Activated CD4-positive, alpha-beta T cell treated with anti-CD3 and anti-CD28 coated beads, Interleukin-2, amount 10 ng/mL, durations not matched to agents 24 days and 14 days (primary cell): ENCODE results near the gene C9. TPM values are rescaled to one million over a fixed set of nuclear protein-coding genes. Genes with fewer than 3 reads are reported as not detected.
A peak's percentile ranks its signal among the peaks of the same experiment; 100 is the strongest.
"Not testable (repeated sequence)": the region's sequence is repeated elsewhere in the genome, so short reads cannot be mapped to it uniquely, and the experiment has no call there.

Experiments used
- DNase-seq: peaks from one replicate; pipeline ENCODE4 v3.0.0; 2022
- H3K27ac Mint-ChIP-seq: one replicate; pipeline ENCODE4 v1.8.0; 2022; ENCODE audit warnings: mild to moderate bottlenecking, mixed read lengths
- H3K27me3 Mint-ChIP-seq: one replicate; pipeline ENCODE4 v1.8.0; 2022; ENCODE audit warnings: mixed read lengths
- H3K36me3 Mint-ChIP-seq: one replicate; pipeline ENCODE4 v1.8.0; 2022; ENCODE audit warnings: low read depth, mild to moderate bottlenecking, mixed read lengths
- H3K4me1 Mint-ChIP-seq: one replicate; pipeline ENCODE4 v1.8.0; 2021; ENCODE audit warnings: mixed read lengths
- H3K4me3 Mint-ChIP-seq: one replicate; pipeline ENCODE4 v1.8.0; 2022; ENCODE audit warnings: mild to moderate bottlenecking, moderate library complexity, mixed read lengths
- H3K9me3 Mint-ChIP-seq: one replicate; pipeline ENCODE4 v1.8.0; 2021; ENCODE audit warnings: mixed read lengths
- intact Hi-C: fragments of 100-400 bp; cut with micrococcal nuclease; formaldehyde crosslinking; loops from one replicate; pipeline ENCODE4 v1.15.1; 2023
- total RNA-seq: library from RNA; stranded (reverse); gene quantifications from 2 replicates; pipeline ENCODE4 v1.2.3, GENCODE V29; 2022

C9 gene
- total RNA-seq, 1 donor from 2014 or later = not detected

DNA sequence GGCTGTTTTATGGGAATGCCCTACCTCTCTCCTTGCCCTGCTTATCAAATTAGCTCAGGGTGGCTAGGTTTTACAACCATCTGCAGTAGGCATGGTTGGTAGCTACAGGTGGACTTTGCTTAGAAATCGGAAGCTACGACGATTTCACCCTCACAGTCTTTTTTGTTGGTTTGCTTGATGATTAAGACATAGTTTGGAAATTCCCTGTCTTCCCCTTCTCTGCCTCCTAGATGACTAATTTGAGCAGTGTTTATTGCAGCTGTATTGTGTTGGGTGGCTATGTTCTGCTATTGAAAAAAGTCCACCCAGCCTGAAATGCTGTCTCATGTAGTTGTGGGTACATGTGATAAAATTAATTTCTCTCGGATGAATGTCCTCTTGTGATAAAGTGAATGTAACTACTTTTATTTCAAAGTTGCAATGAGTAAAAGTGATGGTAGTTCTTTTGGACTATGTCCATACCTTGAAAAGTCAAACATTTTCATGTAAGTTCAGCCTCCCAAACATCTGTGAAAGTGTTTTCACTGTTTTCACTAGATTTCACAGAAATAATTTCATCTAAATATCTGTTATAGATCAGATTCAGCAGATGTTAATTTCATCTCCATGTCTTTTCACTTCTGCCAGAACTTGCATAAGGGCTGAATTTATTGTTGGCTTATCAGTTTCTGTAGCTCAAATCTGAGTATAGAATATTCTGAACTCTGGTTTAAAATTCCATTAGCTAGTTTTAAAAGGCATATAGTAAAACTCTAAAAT lies 107.6 kb downstream of the C9 start:
- peaks cover 18% of the 10 kb centered on the region for H3K4me1 Mint-ChIP-seq
- H3K27me3 Mint-ChIP-seq = no peaks in the 10 kb centered on the region
- no peak overlapping the region for H3K27ac Mint-ChIP-seq
- DNase-seq = peak; percentile 73
- no peaks in the 10 kb centered on the region for H3K9me3 Mint-ChIP-seq
- intact Hi-C loops = loop anchor here (1.0 kb wide), 3 partner anchors 18 to 39 kb away; no protein-coding TSS in a partner anchor
- peak overlapping the region; percentile 43 for H3K4me3 Mint-ChIP-seq
- H3K36me3 Mint-ChIP-seq = peaks cover 2% of the 10 kb centered on the region

GRCh38 chr5:39255406-39255805 lies 108.9 kb downstream of the C9 start:
- intact Hi-C loops = no loop called here
- peaks cover 3% of the 10 kb centered on the region for H3K9me3 Mint-ChIP-seq
- H3K36me3 Mint-ChIP-seq = peaks cover 4% of the 10 kb centered on the region
- DNase-seq = no peak
- no peak overlapping the region for H3K27ac Mint-ChIP-seq
- peaks cover 18% of the 10 kb centered on the region for H3K4me1 Mint-ChIP-seq
- H3K27me3 Mint-ChIP-seq = no peaks in the 10 kb centered on the region
- H3K4me3 Mint-ChIP-seq = no peak overlapping the region

DNA sequence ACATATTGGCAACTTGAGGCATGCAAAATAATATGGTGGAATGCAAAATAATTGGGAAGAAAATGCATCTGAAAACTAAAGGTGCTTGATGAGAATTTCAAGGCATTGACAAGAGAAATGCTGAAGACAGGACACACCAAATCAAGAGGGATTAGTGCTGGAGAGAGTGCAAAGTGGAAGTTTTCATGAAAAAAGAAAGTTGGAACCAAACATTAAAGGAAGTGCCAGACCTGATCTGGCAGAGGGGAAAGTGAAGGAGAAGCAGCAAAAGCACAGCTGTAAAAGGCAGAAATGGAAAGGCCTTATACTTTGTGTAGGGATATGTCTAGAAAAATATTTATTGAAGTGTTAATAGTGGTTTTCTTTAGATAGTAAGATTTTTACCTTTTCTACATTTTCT lies 109.6 kb downstream of the C9 start:
- Mint-ChIP-seq H3K27me3 (peaks cover 1% of the 10 kb centered on the region), H3K9me3 (peaks cover 9% of the 10 kb centered on the region), H3K27ac (no peak overlapping the region), H3K36me3 (peaks cover 8% of the 10 kb centered on the region), H3K4me3 (no peak overlapping the region), H3K4me1 (peaks cover 18% of the 10 kb centered on the region)
- no peak for DNase-seq
- intact Hi-C loops = no loop called here

GRCh38 chr5:39253196-39253595 lies 111.1 kb downstream of the C9 start:
- Mint-ChIP-seq H3K4me1 (peaks cover 18% of the 10 kb centered on the region), H3K4me3 (no peak overlapping the region), H3K36me3 (peaks cover 8% of the 10 kb centered on the region), H3K27me3 (peaks cover 1% of the 10 kb centered on the region), H3K9me3 (peaks cover 14% of the 10 kb centered on the region), H3K27ac (no peak overlapping the region)
- no peak for DNase-seq
- intact Hi-C loops = no loop called here

DNA sequence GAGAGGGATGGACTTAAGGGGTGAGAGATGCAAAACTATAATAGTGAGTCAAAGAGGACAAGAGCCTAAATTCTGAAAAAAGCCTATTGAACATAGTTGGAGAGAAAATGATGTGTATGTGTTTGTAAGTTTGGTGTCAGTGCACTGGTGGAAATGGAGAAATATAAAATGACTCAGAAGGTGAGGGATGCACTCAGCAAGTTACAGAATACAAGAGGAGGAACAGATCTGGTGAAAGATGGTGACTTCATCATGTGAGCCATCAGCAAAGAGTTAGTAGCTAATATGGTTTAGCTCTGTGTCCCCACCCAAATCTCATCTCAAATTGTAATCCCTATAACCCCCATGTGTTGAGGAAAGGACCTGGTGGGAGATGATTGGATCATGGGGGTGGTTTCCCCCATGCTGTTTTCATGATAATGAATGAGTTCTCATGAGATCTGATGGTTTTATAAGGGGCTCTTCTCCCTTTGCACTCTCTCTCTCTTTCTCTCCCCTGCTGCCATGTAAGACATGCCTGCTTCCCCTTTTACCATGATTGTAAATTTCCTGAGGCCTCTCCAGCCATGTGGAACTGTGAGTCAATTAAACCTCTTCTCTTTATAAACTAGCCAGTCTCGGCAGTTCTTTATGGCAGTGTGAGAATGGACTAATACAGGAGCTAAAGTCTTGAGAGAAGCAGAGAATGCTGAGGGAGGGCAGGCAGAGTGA lies 114.6 kb downstream of the C9 start:
- peak overlapping the region; percentile 25 for H3K27ac Mint-ChIP-seq
- H3K4me1 Mint-ChIP-seq = peaks cover 2% of the 10 kb centered on the region
- intact Hi-C loops = no loop called here
- no peak for DNase-seq
- peaks cover 8% of the 10 kb centered on the region for H3K36me3 Mint-ChIP-seq
- H3K27me3 Mint-ChIP-seq = peaks cover 3% of the 10 kb centered on the region
- H3K9me3 Mint-ChIP-seq = peaks cover 19% of the 10 kb centered on the region
- no peak overlapping the region for H3K4me3 Mint-ChIP-seq

DNA sequence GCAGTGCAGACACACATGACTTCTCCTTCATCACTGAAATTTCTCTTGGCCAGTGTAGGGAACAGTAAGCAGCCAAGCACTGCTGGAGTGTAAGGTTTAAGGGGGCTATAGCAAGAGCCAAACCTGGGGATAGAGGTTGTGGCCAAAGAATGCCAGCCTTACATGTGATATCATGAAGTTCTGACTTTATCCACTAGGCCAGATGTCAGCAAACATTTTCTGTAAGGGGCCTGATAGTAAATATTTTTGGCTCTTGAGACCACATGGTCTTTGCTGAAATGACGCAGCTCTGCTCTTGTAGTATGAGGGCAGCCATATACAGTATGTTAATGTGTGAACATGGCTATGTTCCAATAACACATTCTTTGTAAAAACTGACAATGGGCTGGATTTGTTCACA lies 115.2 kb downstream of the C9 start:
- H3K4me3 Mint-ChIP-seq = no peak overlapping the region
- H3K36me3 Mint-ChIP-seq = peaks cover 6% of the 10 kb centered on the region
- no peak for DNase-seq
- H3K27me3 Mint-ChIP-seq = peaks cover 6% of the 10 kb centered on the region
- H3K27ac Mint-ChIP-seq = no peak overlapping the region
- intact Hi-C loops = no loop called here
- peaks cover 19% of the 10 kb centered on the region for H3K9me3 Mint-ChIP-seq
- H3K4me1 Mint-ChIP-seq = peaks cover 2% of the 10 kb centered on the region

GRCh38 chr5:39240750-39241149 lies 123.5 kb downstream of the C9 start:
- no peak overlapping the region for H3K4me3 Mint-ChIP-seq
- intact Hi-C loops = no loop called here

DNA sequence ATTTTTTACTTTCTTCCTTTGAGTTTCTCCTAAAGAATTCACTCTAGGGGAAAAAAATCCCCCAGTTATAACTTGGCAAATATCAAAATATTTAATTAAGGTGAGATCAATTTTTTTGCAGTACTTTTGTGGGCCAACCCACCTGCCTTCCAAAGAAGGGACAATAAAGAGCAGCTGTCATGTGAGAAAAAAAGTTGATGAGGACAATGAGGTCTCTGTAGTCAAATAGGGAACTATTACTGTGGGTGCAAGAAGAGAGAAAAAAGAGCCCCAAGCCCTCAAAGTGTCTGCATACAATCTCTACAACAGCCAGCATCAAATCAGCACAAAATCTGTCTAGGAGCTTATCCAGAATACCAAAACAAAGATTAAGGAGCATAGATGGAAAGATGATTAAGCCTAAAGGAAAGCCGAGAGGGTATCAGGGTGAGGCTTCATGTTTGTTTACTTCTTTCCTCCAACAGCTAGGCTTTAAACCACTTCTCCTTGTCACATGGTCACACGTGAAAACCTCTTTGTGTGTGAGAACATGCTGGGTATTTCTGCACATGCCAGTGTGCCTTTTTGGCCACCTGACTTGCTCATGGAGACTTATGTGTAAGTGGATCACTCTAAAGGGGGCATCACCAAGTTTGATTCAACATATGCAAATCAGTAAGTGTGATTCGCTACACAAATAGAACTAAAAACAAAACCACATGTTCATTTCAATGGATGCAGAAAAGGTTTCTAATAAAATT lies 125.8 kb downstream of the C9 start:
- Mint-ChIP-seq H3K4me3 (no peak overlapping the region), H3K27ac (no peak overlapping the region), H3K36me3 (no peaks in the 10 kb centered on the region), H3K27me3 (no peaks in the 10 kb centered on the region), H3K4me1 (peaks cover 3% of the 10 kb centered on the region), H3K9me3 (peaks cover 10% of the 10 kb centered on the region)
- no peak for DNase-seq
- intact Hi-C loops = no loop called here

More at GRCh38 chr5:39240750-39241149, 123.5 kb downstream of the C9 start:
- Mint-ChIP-seq H3K9me3 (peaks cover 16% of the 10 kb centered on the region), H3K36me3 (no peaks in the 10 kb centered on the region), H3K27me3 (peaks cover 4% of the 10 kb centered on the region), H3K27ac (no peak overlapping the region), H3K4me1 (peaks cover 3% of the 10 kb centered on the region)
- no peak for DNase-seq

DNA sequence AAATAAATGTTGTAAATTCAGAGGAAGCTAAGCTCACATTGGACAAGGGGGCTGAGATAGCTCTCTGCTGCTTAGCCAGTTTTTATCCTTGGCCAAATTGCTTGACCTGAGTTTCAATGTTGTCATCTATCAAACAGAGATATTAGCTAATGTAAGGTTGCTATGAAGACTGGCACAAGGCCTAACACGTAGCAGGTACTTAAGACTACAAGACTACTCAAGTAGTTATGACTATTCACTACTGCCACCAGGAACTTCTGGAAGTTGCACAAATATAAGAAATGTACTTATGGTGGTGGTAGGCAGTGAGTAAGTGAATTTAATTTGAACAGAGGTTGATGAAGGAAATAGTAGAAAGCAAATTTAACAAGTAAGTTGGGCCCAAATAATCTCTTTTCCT lies 127.6 kb downstream of the C9 start:
- no peak for DNase-seq
- Mint-ChIP-seq H3K36me3 (no peaks in the 10 kb centered on the region), H3K4me3 (no peak overlapping the region), H3K9me3 (peaks cover 13% of the 10 kb centered on the region), H3K27me3 (no peaks in the 10 kb centered on the region), H3K4me1 (peaks cover 8% of the 10 kb centered on the region), H3K27ac (no peak overlapping the region)
- intact Hi-C loops = no loop called here

DNA sequence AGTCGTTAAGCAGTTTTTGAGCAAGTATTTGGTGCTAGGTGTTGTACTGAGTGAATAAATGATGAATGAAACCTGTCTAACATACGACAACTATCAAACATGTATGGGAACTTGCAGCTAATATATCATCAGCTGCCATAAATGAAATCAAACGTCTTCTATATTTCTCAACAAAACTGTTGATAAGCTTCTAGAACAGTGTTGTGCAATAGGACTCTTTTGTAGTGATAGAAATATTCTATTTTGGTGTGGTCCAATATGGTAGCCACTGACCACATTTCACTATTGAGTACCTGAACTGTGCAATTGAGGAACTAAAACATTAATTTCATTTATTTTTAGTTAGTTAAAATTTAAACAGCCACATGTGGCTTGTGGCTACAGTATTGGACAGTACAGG lies 128.6 kb downstream of the C9 start:
- Mint-ChIP-seq H3K9me3 (peaks cover 9% of the 10 kb centered on the region), H3K4me1 (peaks cover 12% of the 10 kb centered on the region), H3K4me3 (no peak overlapping the region), H3K36me3 (no peaks in the 10 kb centered on the region), H3K27ac (no peak overlapping the region), H3K27me3 (no peaks in the 10 kb centered on the region)
- DNase-seq = no peak
- intact Hi-C loops = no loop called here

GRCh38 chr5:39234494-39234893 lies 129.8 kb downstream of the C9 start:
- H3K36me3 Mint-ChIP-seq, DNase-seq, H3K9me3 Mint-ChIP-seq, H3K27ac Mint-ChIP-seq, intact Hi-C loops, H3K27me3 Mint-ChIP-seq, H3K4me3 Mint-ChIP-seq: not testable (repeated sequence)
- peaks cover 12% of the 10 kb centered on the region for H3K4me1 Mint-ChIP-seq
